A549 (cell line): Measurements from ENCODE around the gene OCA2. TPM values are rescaled to one million over a fixed set of nuclear protein-coding genes. Genes with fewer than 3 reads are reported as not detected.

Experiments
- ATAC-seq, 2 experiments: fragments of 200-7000 bp in 1 of 2; fragments of >200 bp in 1 of 2; cut with Nextera tagmentation in 1 of 2; cut with Tn5 transposase in 1 of 2; 3 replicates each; pipeline versions ENCODE4 v1.8.0 to v1.9.1; 2018 to 2020; ENCODE audit warnings: mild to moderate bottlenecking in 1 of 2, moderate library complexity in 1 of 2
- CTCF ChIA-PET: fragments of 300-600 bp; sonication (Branson Sonifier 250); formaldehyde crosslinking; extraction: SDS; loops from one replicate; lab custom pipeline; 2021; ENCODE audit warnings: antibody characterized with exemption, inconsistent platforms; lab: Yijun Ruan, JAX
- POLR2A ChIA-PET: fragments of 350-600 bp; formaldehyde crosslinking; extraction: SDS; loops from one replicate; lab custom pipeline; 2021; ENCODE audit warnings: antibody characterized with exemption, inconsistent platforms; lab: Yijun Ruan, JAX
- DNase-seq, 2 experiments: peaks; one replicate each; pipeline versions ENCODE4 v3.0.0 to v3.0.0-alpha.2; 2011 to 2016; ENCODE audit warnings: low read depth in 1 of 2, low spot score in 1 of 2
- FAIRE-seq: peaks from 2 replicates; lab custom pipeline; 2011; peaks lifted over from hg19 to GRCh38; lab: Jason Lieb, UNC
- H3K27ac ChIP-seq, 2 experiments: fragments of >200 bp; sonication (Bioruptor Twin); formaldehyde crosslinking; 3 replicates each; pipeline ENCODE4 v1.5.1; 2016 to 2017
- H3K4me1 ChIP-seq: fragments of >200 bp; sonication (Bioruptor Twin); formaldehyde crosslinking; 3 replicates; pipeline ENCODE4 v1.6.1; 2016
- H3K4me2 ChIP-seq: fragments of >200 bp; sonication (Bioruptor Twin); formaldehyde crosslinking; 3 replicates; pipeline ENCODE4 v1.6.1; 2016
- H3K4me3 ChIP-seq: fragments of >200 bp; sonication (Bioruptor Twin); formaldehyde crosslinking; 3 replicates; pipeline ENCODE4 v1.5.1; 2016
- H3K9me3 ChIP-seq: fragments of >200 bp; sonication (Bioruptor Twin); formaldehyde crosslinking; 3 replicates; pipeline ENCODE4 v1.6.1; 2016
- BCL3 ChIP-seq: fragments of >200 bp; sonication (Bioruptor Twin); formaldehyde crosslinking; IDR thresholded peaks from 3 replicates; pipeline ENCODE4 v1.6.1; 2016
- CBX8 ChIP-seq: fragments of 200-600 bp; sonication (generic); IDR thresholded peaks from 2 replicates; pipeline ENCODE4 v1.6.1; 2016
- CHD2 ChIP-seq: fragments of 150-350 bp; IDR thresholded peaks from 2 replicates; pipeline ENCODE4 v1.6.1; 2014; ENCODE audit warnings: low read length; ENCODE audit not compliant: partially characterized antibody
- CHD4 ChIP-seq: fragments of 200-600 bp; sonication (generic); IDR thresholded peaks from 2 replicates; pipeline ENCODE4 v1.6.1; 2016; ENCODE audit warnings: antibody characterized with exemption, mild to moderate bottlenecking, borderline replicate concordance
- E2F6 ChIP-seq: IDR thresholded peaks from 2 replicates; pipeline ENCODE4 v1.6.1; 2012; ENCODE audit warnings: low read depth, borderline replicate concordance
- EHF ChIP-seq: fragments of 250-450 bp; sonication (Bioruptor Pico); IDR thresholded peaks from 2 replicates; pipeline ENCODE4 v1.5.0; 2020; ENCODE audit warnings: mild to moderate bottlenecking
- EHMT2 ChIP-seq: fragments of 200-600 bp; sonication (generic); IDR thresholded peaks from 2 replicates; pipeline ENCODE4 v1.6.1; 2016; ENCODE audit warnings: antibody characterized with exemption, low read depth, mild to moderate bottlenecking, moderate library complexity
- ELK1 ChIP-seq: fragments of 150-350 bp; IDR thresholded peaks from 2 replicates; pipeline ENCODE4 v1.6.1; 2014; ENCODE audit warnings: low read depth, mild to moderate bottlenecking, low read length
- EP300 ChIP-seq, 2 experiments: fragments of >200 bp; sonication (Bioruptor Twin); formaldehyde crosslinking; IDR thresholded peaks; 2 replicates in 1 of 2; 3 replicates in 1 of 2; pipeline ENCODE4 v1.6.1; 2016 to 2017
- HDAC2 ChIP-seq: fragments of 200-600 bp; sonication (generic); IDR thresholded peaks from 2 replicates; pipeline ENCODE4 v1.6.1; 2016
- HES2 ChIP-seq: fragments of >200 bp; sonication (Bioruptor Twin); formaldehyde crosslinking; IDR thresholded peaks from 2 replicates; pipeline ENCODE4 v1.6.1; 2016
- HEYL ChIP-seq: fragments of 250-450 bp; sonication (Bioruptor Pico); IDR thresholded peaks from 2 replicates; pipeline ENCODE4 v1.8.0; 2021; ENCODE audit warnings: mild to moderate bottlenecking, moderate library complexity
- JUN ChIP-seq, 2 experiments: fragments of >200 bp; sonication (Bioruptor Twin); formaldehyde crosslinking; IDR thresholded peaks; 2 replicates in 1 of 2; 3 replicates in 1 of 2; pipeline ENCODE4 v1.6.1; 2016 to 2017
- JUNB ChIP-seq: fragments of >200 bp; sonication (Bioruptor Twin); formaldehyde crosslinking; IDR thresholded peaks from 2 replicates; pipeline ENCODE4 v1.6.1; 2016
- KDM5A ChIP-seq: fragments of 200-600 bp; sonication (generic); IDR thresholded peaks from 2 replicates; pipeline ENCODE4 v1.6.1; 2016; ENCODE audit warnings: antibody characterized with exemption, mild to moderate bottlenecking
- MAFK ChIP-seq: fragments of 450-650 bp; IDR thresholded peaks from 2 replicates; pipeline ENCODE4 v1.6.1; 2014; ENCODE audit not compliant: partially characterized antibody
- MAZ ChIP-seq: fragments of 150-350 bp; IDR thresholded peaks from 2 replicates; pipeline ENCODE4 v1.6.1; 2014; ENCODE audit warnings: antibody characterized with exemption, low read depth, low read length, borderline replicate concordance
- MYC ChIP-seq: IDR thresholded peaks from 2 replicates; pipeline ENCODE4 v1.6.1; 2012; ENCODE audit warnings: mild to moderate bottlenecking, inconsistent platforms, low read length, improper control_type of control experiment, borderline replicate concordance
- NPAS2 ChIP-seq: fragments of 250-450 bp; sonication (Bioruptor Pico); IDR thresholded peaks from 2 replicates; pipeline ENCODE4 v1.8.0; 2022; ENCODE audit warnings: mild to moderate bottlenecking, moderate library complexity, borderline replicate concordance
- POLR2A ChIP-seq: IDR thresholded peaks from 2 replicates; pipeline ENCODE4 v1.6.1; 2012; ENCODE audit warnings: mild to moderate bottlenecking, low read length
- RARB ChIP-seq: fragments of 250-450 bp; sonication (Bioruptor Pico); IDR thresholded peaks from 2 replicates; pipeline ENCODE4 v1.8.0; 2021; ENCODE audit warnings: mild to moderate bottlenecking, moderate library complexity
- RCOR1 ChIP-seq: fragments of 150-350 bp; IDR thresholded peaks from 2 replicates; pipeline ENCODE4 v1.6.1; 2014; ENCODE audit warnings: antibody characterized with exemption, low read length, low read depth
- SMC3 ChIP-seq: fragments of >200 bp; sonication (Bioruptor Twin); formaldehyde crosslinking; IDR thresholded peaks from 3 replicates; pipeline ENCODE4 v1.6.1; 2018; ENCODE audit warnings: inconsistent platforms
- SREBF2 ChIP-seq: fragments of 450-650 bp; IDR thresholded peaks from 2 replicates; pipeline ENCODE4 v1.6.1; 2014; ENCODE audit warnings: mild to moderate bottlenecking, moderate library complexity
- USF2 ChIP-seq: fragments of 450-650 bp; IDR thresholded peaks from 2 replicates; pipeline ENCODE4 v1.6.1; 2014; ENCODE audit warnings: antibody characterized with exemption
- ZC3H11A ChIP-seq: fragments of 450-650 bp; IDR thresholded peaks from 2 replicates; pipeline ENCODE4 v1.6.1; 2014; ENCODE audit warnings: antibody characterized with exemption, mild to moderate bottlenecking
- ZFP36 ChIP-seq: fragments of 450-650 bp; IDR thresholded peaks from 2 replicates; pipeline ENCODE4 v1.6.1; 2014; ENCODE audit warnings: borderline replicate concordance; ENCODE audit not compliant: partially characterized antibody
- WGBS: methylation state at CpG from one replicate; pipeline ENCODE4 v1.1.6; 2017; ENCODE audit errors: missing lambda C conversion rate; 5-methylcytosine and 5-hydroxymethylcytosine counted together
- polyA plus RNA-seq, 4 experiments: library from polyadenylated mRNA; depleted of rRNA in 3 of 4; stranded (reverse); fragments of >200 nt; fragmentation: RNase III in 1 of 4; extraction: RNeasy Plus Mini Kit Qiagen cat#74134 plus additional on column Dnase treatment in 1 of 4; gene quantifications; 2 replicates in 3 of 4; 3 replicates in 1 of 4; pipeline ENCODE4 v1.2.3, GENCODE V29; 2011 to 2017

Gene OCA2
- polyA plus RNA-seq, 2 of the 4 experiments (the other 2 are of a cell fraction), result 0.17 to 0.25 TPM

- ATAC-seq, result no peak
- ChIA-PET POLR2A (no interaction called here), CTCF (interaction anchor here (0.8 to 1.6 kb wide), 3 partner anchors 8 to 24 kb away, joined by 3 to 8 read pairs (median 5); no protein-coding TSS in a partner anchor)
- no peak overlapping the region for H3K4me3 ChIP-seq
- TF ChIP-seq SMC3, result no peak
- TF ChIP-seq EP300 (IDR thresholded peaks at IDR 0.05), result no peak
- no peak for TF ChIP-seq ELK1
- no peak for TF ChIP-seq POLR2A
- TF ChIP-seq HEYL (CRISPR knock-in tag), result no peak
- no peak for TF ChIP-seq EHMT2
- no peak for TF ChIP-seq JUN (IDR thresholded peaks at IDR 0.05)
- no peak for TF ChIP-seq JUNB
- TF ChIP-seq RARB (CRISPR knock-in tag), result no peak
- no peak for TF ChIP-seq MAFK
- no peak for TF ChIP-seq RCOR1
- TF ChIP-seq, all 56 proteins: peak for 0
- 59% methylated on average over 6 of the region's 10 CpGs for WGBS
- Histone ChIP-seq H3K9me3 (no peaks in the 10 kb centered on the region), H3K4me2 (no peak overlapping the region), H3K4me1 (peaks cover 7% of the 10 kb centered on the region), H3K27ac (no peak overlapping the region)
- FAIRE-seq (no peak), DNase-seq (no peak)
These were observed 2.9 kb upstream of the OCA2 start for GRCh38 chr15:28101983-28102441.

GRCh38 chr15:28101201-28101600, 2.1 kb upstream of the OCA2 start:
- no peak for ATAC-seq
- no peak overlapping the region for H3K4me3 ChIP-seq
- no peak for FAIRE-seq
- DNase-seq, result no peak
- peaks cover 7% of the 10 kb centered on the region for H3K4me1 ChIP-seq
- TF ChIP-seq CBX8 (no peak), ZC3H11A (no peak), SMC3 (no peak), E2F6 (no peak), CHD4 (no peak), USF2 (no peak), KDM5A (no peak)
- WGBS, result 67% methylated on average over 5 of the region's 8 CpGs
- POLR2A ChIA-PET, result no interaction called here
- no peak overlapping the region for H3K4me2 ChIP-seq
- H3K27ac ChIP-seq, result no peak overlapping the region
- H3K9me3 ChIP-seq, result no peaks in the 10 kb centered on the region
- CTCF ChIA-PET, result no interaction called here

- no peak overlapping the region for H3K4me3 ChIP-seq
- WGBS, result 79% methylated on average over 17 of the region's 20 CpGs
- peaks cover 7% of the 10 kb centered on the region; the same call in 2 of the 3 replicates for H3K4me1 ChIP-seq
- TF ChIP-seq NPAS2 (no peak), HES2 (no peak), RCOR1 (no peak), MAZ (no peak), JUNB (no peak), MAFK (no peak), ZFP36 (no peak), E2F6 (no peak), POLR2A (no peak), EHF (CRISPR knock-in tag) (no peak), BCL3 (no peak), HDAC2 (no peak), CHD2 (no peak), CBX8 (no peak), EHMT2 (no peak), MYC (no peak), HEYL (CRISPR knock-in tag) (no peak), RARB (CRISPR knock-in tag) (no peak), SREBF2 (no peak)
- ChIA-PET CTCF (interaction anchor here (4.1 kb wide), 1 partner anchor 24 kb away, joined by 24 read pairs; no protein-coding TSS in a partner anchor), POLR2A (no interaction called here)
- DNase-seq (no peak), FAIRE-seq (no peak), ATAC-seq (no peak)
- H3K27ac ChIP-seq, result no peak overlapping the region; a peak in 1 of 6 replicates
- no peak overlapping the region for H3K4me2 ChIP-seq
- H3K9me3 ChIP-seq, result no peaks in the 10 kb centered on the region
These were observed 1.5 kb upstream of the OCA2 start for GRCh38 chr15:28100516-28101195.
